ENCODE results near the gene DNM3.
A peak's percentile ranks its signal among the peaks of the same experiment; 100 is the strongest.

Gene DNM3

GRCh38 chr1:172391976-172392375 is 550.7 kb downstream of the DNM3 start:
- H3K36me3 ChIP-seq (ENCODE audit: control insufficient read depth in 1 of 2, insufficient read depth in 2 of 2, low read depth in 1 of 2, low read length in 2 of 2) = peaks cover 0 to 3% of the 10 kb centered on the region in 2 experiments
- no peak overlapping the region for H3K23ac ChIP-seq (ENCODE audit: low read length in 2 of 2)
- H4K91ac ChIP-seq (ENCODE audit: low read length) = no peak overlapping the region
- H2BK12ac ChIP-seq (ENCODE audit: low read length in 2 of 2) = no peak overlapping the region
- H2AFZ ChIP-seq (ENCODE audit: low read depth, low read length) = no peak overlapping the region
- DNase-seq = no peak
- WGBS = no CpG with 5 or more reads among the region's 1 CpG
- H3K14ac ChIP-seq (ENCODE audit: low read length in 2 of 2) = no peak overlapping the region
- H3K79me1 ChIP-seq (replicated peaks; ENCODE audit: low read length, poor library complexity, severe bottlenecking) = peaks cover 4% of the 10 kb centered on the region
- H2AK5ac ChIP-seq (ENCODE audit: low read length, severe bottlenecking) = no peak overlapping the region
- H2BK5ac ChIP-seq (ENCODE audit: low read depth, low read length, poor library complexity, severe bottlenecking) = no peak overlapping the region
- H2BK15ac ChIP-seq (ENCODE audit: low read depth, poor library complexity, severe bottlenecking) = no peak overlapping the region
- H3K4me1 ChIP-seq (ENCODE audit: control insufficient read depth, insufficient read depth, low read depth, low read length) = peaks cover 5% of the 10 kb centered on the region
- H3K9me3 ChIP-seq (ENCODE audit: control insufficient read depth, low read length) = no peaks in the 10 kb centered on the region
- no peak overlapping the region for H4K8ac ChIP-seq (ENCODE audit: low read length)
- H2BK120ac ChIP-seq (ENCODE audit: low read depth, low read length) = no peak overlapping the region
- H3K27ac ChIP-seq (ENCODE audit: low read length, poor library complexity, severe bottlenecking) = no peak overlapping the region
- H3K18ac ChIP-seq (ENCODE audit: low read depth in 1 of 2, low read length in 2 of 2) = no peak overlapping the region
- no peak overlapping the region for H3K4ac ChIP-seq (ENCODE audit: low read depth in 1 of 2, low read length in 2 of 2)
- H3K4me2 ChIP-seq (ENCODE audit: low read length, poor library complexity, severe bottlenecking) = no peak overlapping the region
- H3K4me3 ChIP-seq (ENCODE audit: insufficient read depth in 1 of 2, low read depth in 1 of 2, low read length in 2 of 2) = no peak overlapping the region
- no peaks in the 10 kb centered on the region for H3K27me3 ChIP-seq (ENCODE audit: control insufficient read depth in 1 of 2, insufficient read depth in 1 of 2, low read length in 2 of 2)
- peak overlapping the region; percentile 80 for H3K9ac ChIP-seq (ENCODE audit: low read length)

- no peak for DNase-seq
- Histone ChIP-seq H3K36me3 (ENCODE audit: control insufficient read depth in 1 of 2, insufficient read depth in 2 of 2, low read depth in 1 of 2, low read length in 2 of 2) (peaks cover 0 to 3% of the 10 kb centered on the region in 2 experiments), H3K27me3 (ENCODE audit: control insufficient read depth in 1 of 2, insufficient read depth in 1 of 2, low read length in 2 of 2) (no peaks in the 10 kb centered on the region), H3K23ac (ENCODE audit: low read length in 2 of 2) (no peak overlapping the region), H2BK120ac (ENCODE audit: low read depth, low read length) (no peak overlapping the region), H3K9ac (ENCODE audit: low read length) (no peak overlapping the region), H2BK12ac (ENCODE audit: low read length in 2 of 2) (peak overlapping the region in 1 of 2 experiments; percentile 49), H4K8ac (ENCODE audit: low read length) (no peak overlapping the region), H2BK5ac (ENCODE audit: low read depth, low read length, poor library complexity, severe bottlenecking) (no peak overlapping the region), H2BK15ac (ENCODE audit: low read depth, poor library complexity, severe bottlenecking) (no peak overlapping the region), H2AFZ (ENCODE audit: low read depth, low read length) (no peak overlapping the region), H4K91ac (ENCODE audit: low read length) (no peak overlapping the region), H3K27ac (ENCODE audit: low read length, poor library complexity, severe bottlenecking) (no peak overlapping the region), H3K9me3 (ENCODE audit: control insufficient read depth, low read length) (no peaks in the 10 kb centered on the region), H3K4me1 (ENCODE audit: control insufficient read depth, insufficient read depth, low read depth, low read length) (peaks cover 5% of the 10 kb centered on the region), H3K18ac (ENCODE audit: low read depth in 1 of 2, low read length in 2 of 2) (no peak overlapping the region), H3K79me1 (replicated peaks; ENCODE audit: low read length, poor library complexity, severe bottlenecking) (peaks cover 4% of the 10 kb centered on the region), H3K4me3 (ENCODE audit: insufficient read depth in 1 of 2, low read depth in 1 of 2, low read length in 2 of 2) (no peak overlapping the region), H3K14ac (ENCODE audit: low read length in 2 of 2) (no peak overlapping the region), H3K4ac (ENCODE audit: low read depth in 1 of 2, low read length in 2 of 2) (peak overlapping the region in 1 of 2 experiments; percentile 64), H3K4me2 (ENCODE audit: low read length, poor library complexity, severe bottlenecking) (no peak overlapping the region), H2AK5ac (ENCODE audit: low read length, severe bottlenecking) (peak overlapping the region; percentile 68)
- 80% methylated on average over 5 of the region's 5 CpGs for WGBS
Observed at GRCh38 chr1:172393354-172393753, 552.1 kb downstream of the DNM3 start.

- Histone ChIP-seq H3K27ac (ENCODE audit: low read length, poor library complexity, severe bottlenecking) (no peak overlapping the region), H3K27me3 (ENCODE audit: control insufficient read depth in 1 of 2, insufficient read depth in 1 of 2, low read length in 2 of 2) (no peaks in the 10 kb centered on the region), H3K14ac (ENCODE audit: low read length in 2 of 2) (no peak overlapping the region), H2BK12ac (ENCODE audit: low read length in 2 of 2) (peak overlapping the region; percentile 21 to 42), H4K8ac (ENCODE audit: low read length) (peak overlapping the region; percentile 63), H3K23ac (ENCODE audit: low read length in 2 of 2) (no peak overlapping the region), H3K9ac (ENCODE audit: low read length) (no peak overlapping the region), H2BK120ac (ENCODE audit: low read depth, low read length) (no peak overlapping the region), H2AFZ (ENCODE audit: low read depth, low read length) (no peak overlapping the region), H3K9me3 (ENCODE audit: control insufficient read depth, low read length) (no peaks in the 10 kb centered on the region), H4K91ac (ENCODE audit: low read length) (no peak overlapping the region), H2BK15ac (ENCODE audit: low read depth, poor library complexity, severe bottlenecking) (no peak overlapping the region), H3K18ac (ENCODE audit: low read depth in 1 of 2, low read length in 2 of 2) (peak overlapping the region in 1 of 2 experiments; percentile 58), H3K4me2 (ENCODE audit: low read length, poor library complexity, severe bottlenecking) (no peak overlapping the region), H3K36me3 (ENCODE audit: control insufficient read depth in 1 of 2, insufficient read depth in 2 of 2, low read depth in 1 of 2, low read length in 2 of 2) (no peaks in the 10 kb centered on the region), H2BK5ac (ENCODE audit: low read depth, low read length, poor library complexity, severe bottlenecking) (no peak overlapping the region), H3K4me1 (ENCODE audit: control insufficient read depth, insufficient read depth, low read depth, low read length) (peaks cover 5% of the 10 kb centered on the region), H2AK5ac (ENCODE audit: low read length, severe bottlenecking) (no peak overlapping the region), H3K4me3 (ENCODE audit: insufficient read depth in 1 of 2, low read depth in 1 of 2, low read length in 2 of 2) (no peak overlapping the region), H3K79me1 (replicated peaks; ENCODE audit: low read length, poor library complexity, severe bottlenecking) (peaks cover 1% of the 10 kb centered on the region), H3K4ac (ENCODE audit: low read depth in 1 of 2, low read length in 2 of 2) (no peak overlapping the region)
- peak; percentile 58 for DNase-seq
- 53% methylated on average over 4 of the region's 4 CpGs for WGBS
Observed at GRCh38 chr1:172394141-172394751, 552.9 kb downstream of the DNM3 start.

- Histone ChIP-seq H3K36me3 (ENCODE audit: control insufficient read depth in 1 of 2, insufficient read depth in 2 of 2, low read depth in 1 of 2, low read length in 2 of 2) (no peaks in the 10 kb centered on the region), H3K79me1 (replicated peaks; ENCODE audit: low read length, poor library complexity, severe bottlenecking) (peaks cover 1% of the 10 kb centered on the region), H3K14ac (ENCODE audit: low read length in 2 of 2) (no peak overlapping the region), H2BK5ac (ENCODE audit: low read depth, low read length, poor library complexity, severe bottlenecking) (no peak overlapping the region), H2BK120ac (ENCODE audit: low read depth, low read length) (no peak overlapping the region), H2AK5ac (ENCODE audit: low read length, severe bottlenecking) (no peak overlapping the region), H3K4me3 (ENCODE audit: insufficient read depth in 1 of 2, low read depth in 1 of 2, low read length in 2 of 2) (no peak overlapping the region), H2BK12ac (ENCODE audit: low read length in 2 of 2) (no peak overlapping the region), H3K4me2 (ENCODE audit: low read length, poor library complexity, severe bottlenecking) (no peak overlapping the region), H4K91ac (ENCODE audit: low read length) (no peak overlapping the region), H3K9ac (ENCODE audit: low read length) (no peak overlapping the region), H3K4me1 (ENCODE audit: control insufficient read depth, insufficient read depth, low read depth, low read length) (peaks cover 5% of the 10 kb centered on the region), H4K8ac (ENCODE audit: low read length) (no peak overlapping the region), H3K27ac (ENCODE audit: low read length, poor library complexity, severe bottlenecking) (no peak overlapping the region), H2BK15ac (ENCODE audit: low read depth, poor library complexity, severe bottlenecking) (no peak overlapping the region), H2AFZ (ENCODE audit: low read depth, low read length) (no peak overlapping the region), H3K27me3 (ENCODE audit: control insufficient read depth in 1 of 2, insufficient read depth in 1 of 2, low read length in 2 of 2) (no peaks in the 10 kb centered on the region), H3K4ac (ENCODE audit: low read depth in 1 of 2, low read length in 2 of 2) (no peak overlapping the region), H3K9me3 (ENCODE audit: control insufficient read depth, low read length) (no peaks in the 10 kb centered on the region), H3K23ac (ENCODE audit: low read length in 2 of 2) (no peak overlapping the region), H3K18ac (ENCODE audit: low read depth in 1 of 2, low read length in 2 of 2) (no peak overlapping the region)
- DNase-seq = no peak
- 84% methylated on average over 4 of the region's 5 CpGs for WGBS
Observed at GRCh38 chr1:172394811-172395210, 553.5 kb downstream of the DNM3 start.
